Measurements from ENCODE around the gene BPIFA1. TPM values are rescaled to one million over a fixed set of nuclear protein-coding genes. Genes with fewer than 3 reads are reported as not detected.
A peak's percentile ranks its signal among the peaks of the same experiment; 100 is the strongest.

BPIFA1 gene
- total RNA-seq, 1 donor from 2014 or later, result not detected

DNA sequence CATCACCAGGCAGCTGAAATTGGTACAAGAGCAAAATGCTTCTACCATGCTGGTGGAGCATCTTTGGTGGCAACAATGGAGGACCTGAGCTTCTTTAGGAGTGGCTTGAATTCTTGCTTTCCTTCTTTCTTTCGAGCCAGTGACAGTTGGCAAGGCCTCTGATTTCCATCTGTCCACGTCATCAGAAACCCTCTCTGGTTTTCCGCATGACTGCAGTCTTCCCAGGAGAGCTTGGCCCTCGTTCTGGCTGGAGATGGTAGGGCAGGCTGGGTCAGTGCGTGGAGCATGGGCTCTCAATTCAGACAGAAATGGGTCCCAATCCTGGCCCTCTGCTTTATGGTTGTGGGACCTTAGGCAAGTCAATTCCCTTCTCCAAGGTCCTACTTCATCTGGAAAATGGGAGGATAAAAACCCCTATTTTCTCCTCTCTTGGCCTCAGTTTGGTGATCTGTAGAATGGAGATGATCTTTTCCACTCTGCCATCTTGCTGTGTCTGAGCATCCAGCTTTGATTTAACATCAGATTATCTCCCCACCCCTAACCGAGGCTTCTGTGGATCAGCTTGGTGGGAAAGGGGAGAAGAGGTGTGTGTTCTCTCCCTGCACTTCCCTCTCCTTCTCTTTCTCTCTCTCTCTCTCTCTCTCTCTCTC lies 43.6 kb downstream of the BPIFA1 start:
- no peak for DNase-seq

DNA sequence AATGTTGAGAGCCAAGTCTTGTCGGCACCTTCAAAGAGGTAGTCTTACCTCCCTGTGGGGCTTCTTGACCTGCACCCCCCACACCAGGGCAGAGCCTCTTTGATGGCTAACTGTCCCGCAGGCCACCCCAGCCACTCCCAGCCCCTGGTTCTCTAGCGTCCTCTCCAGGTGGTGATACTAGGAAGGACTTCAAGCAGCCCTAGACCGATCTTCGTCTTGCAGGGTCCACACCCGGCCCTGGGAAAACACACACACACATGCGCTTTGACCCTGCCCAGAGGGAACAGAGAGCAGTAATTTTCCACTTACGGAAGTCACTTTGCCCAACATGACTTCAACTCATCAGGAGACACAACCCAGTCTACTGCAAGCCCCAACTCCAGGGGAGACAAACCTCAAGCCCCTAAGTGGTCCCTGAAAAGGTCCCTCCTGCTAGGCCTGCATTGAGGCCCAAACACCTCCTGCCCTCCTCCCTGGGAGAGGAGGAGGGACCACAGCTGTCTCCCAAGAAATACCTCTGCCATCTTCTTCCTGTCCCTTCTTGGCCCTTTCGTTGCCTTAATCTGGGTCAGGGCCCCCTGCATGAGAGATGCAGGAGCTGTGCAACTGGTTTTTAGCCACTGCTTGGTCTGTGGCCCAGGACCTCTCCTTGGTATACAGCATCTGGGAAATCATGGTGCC lies 44.3 kb downstream of the BPIFA1 start:
- DNase-seq, result no peak

DNA sequence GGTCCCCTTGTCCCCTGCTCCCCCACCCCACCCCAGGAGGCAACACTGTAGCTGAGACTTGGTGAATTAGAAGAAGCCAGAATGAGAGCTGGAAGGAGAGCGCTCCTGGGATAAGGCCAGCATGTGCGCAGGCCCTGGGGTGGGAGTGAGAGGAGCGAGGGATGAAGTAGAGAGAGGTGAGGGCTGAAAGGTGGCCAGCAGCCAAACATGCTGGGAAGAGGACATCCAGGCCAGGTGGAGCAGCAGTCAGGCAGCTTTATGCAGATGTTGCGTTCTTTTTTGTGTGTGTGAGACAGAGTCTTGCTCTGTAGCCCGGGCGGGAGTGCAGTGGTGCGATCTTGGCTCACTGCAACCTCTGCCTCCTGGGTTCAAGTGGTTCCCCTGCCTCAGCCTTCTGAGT lies 45.0 kb downstream of the BPIFA1 start:
- DNase-seq, result no peak

- DNase-seq, result no peak
These were observed 45.9 kb downstream of the BPIFA1 start for GRCh38 chr20:33281550-33282146.

DNA sequence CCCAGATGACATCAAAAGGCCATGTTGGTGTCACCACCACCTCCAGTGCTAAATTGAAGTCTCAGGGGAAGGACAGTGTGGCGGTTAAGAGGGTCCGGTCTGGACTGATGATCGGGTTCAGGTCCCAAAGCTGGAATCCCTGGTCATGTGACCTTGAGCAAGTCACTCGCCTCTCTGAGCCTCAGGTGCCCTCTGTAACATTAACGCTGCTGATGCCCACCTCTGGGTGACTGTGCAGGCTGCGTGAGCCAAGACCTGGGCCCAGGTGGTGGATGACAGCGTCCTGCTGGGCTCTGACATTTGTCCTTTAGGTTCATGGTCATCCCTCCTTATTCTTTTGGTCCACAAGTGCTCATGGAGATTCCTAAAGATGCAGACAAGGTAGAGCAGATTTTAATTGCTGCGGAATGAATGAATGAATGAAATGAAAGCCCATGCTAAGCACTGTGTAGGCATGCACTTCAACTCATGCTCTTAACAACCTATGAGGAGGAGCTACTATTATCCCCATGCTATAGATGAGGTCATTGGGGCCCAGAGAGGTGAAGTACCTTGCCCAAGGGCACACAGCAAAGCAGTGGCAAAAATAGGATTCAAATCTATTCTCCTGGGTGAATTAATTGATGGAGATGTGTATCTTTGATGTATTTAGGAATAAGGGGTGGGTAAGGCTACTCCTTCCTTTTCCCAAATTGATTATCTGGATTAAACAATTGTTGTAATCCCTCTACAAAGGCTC lies 46.6 kb downstream of the BPIFA1 start:
- DNase-seq, result no peak

- DNase-seq, result no peak
These were observed 47.3 kb downstream of the BPIFA1 start, which contains the start of gene BPIFB1 for GRCh38 chr20:33282991-33283555. Gene BPIFB1, plus strand, starts transcription at chr20:33283214. Its CDS starts 2,860 bp downstream, at chr20:33286074.

DNA sequence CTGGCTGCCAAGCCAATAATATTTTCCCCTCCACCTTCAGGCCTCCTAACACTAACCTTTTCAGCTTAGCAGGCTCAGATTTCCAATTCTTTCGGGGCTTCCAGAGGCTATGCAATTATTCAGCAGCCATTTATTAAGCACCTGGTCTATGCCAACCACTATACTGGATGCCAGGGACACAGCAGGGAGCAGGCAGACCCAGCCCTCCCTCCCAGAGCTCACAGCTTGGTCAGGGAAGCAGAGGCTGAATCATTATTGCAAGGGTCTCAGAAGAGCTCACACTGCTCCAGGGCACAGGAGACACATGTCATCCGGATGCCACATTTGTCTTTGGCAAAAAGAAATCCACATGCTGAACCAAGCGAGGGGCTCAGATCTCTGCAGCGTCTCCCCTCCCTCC lies 48.5 kb downstream of the BPIFA1 start:
- no peak for DNase-seq

DNA sequence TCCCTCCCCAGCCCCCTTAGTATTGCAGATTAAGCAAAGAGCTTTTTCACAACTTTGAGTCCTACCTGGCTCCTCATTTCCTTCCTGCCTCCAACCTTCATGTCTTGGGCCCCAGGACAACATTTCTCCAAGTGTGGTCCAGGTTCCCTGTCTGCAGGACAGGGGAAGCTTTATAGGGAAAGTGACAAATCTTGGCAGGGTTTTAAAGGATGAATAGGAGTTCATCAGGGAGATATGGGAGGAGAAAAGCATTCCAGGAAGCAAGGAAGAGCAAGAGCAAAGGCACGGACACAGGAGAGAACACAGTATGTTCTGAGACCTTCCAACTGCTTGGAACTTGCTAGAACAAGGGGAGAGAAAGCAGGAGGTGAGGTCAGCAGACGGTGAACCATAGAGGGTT lies 49.1 kb downstream of the BPIFA1 start:
- DNase-seq, result no peak

GRCh38 chr20:33285861-33286495 lies 50.2 kb downstream of the BPIFA1 start:
- DNase-seq, result no peak

DNA sequence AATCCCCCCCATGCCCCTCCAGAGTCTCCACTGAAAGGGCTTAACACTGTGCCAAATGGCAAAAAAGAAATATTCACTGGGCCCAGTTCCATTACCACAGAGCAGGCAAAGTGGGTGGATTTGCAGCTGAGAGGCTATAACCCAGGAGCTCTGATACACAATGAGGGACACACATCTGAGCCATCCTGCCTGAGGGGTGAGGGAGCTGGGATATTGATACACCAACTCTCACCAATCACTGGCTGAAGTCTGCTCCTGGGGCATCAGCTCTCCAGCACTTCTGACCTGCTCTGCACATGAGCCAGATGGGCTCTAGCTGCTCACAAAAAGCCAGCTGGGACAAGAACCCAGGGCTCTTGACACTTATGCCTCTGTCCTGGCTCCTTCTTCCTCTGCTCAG lies 52.1 kb downstream of the BPIFA1 start:
- DNase-seq, result no peak

DNA sequence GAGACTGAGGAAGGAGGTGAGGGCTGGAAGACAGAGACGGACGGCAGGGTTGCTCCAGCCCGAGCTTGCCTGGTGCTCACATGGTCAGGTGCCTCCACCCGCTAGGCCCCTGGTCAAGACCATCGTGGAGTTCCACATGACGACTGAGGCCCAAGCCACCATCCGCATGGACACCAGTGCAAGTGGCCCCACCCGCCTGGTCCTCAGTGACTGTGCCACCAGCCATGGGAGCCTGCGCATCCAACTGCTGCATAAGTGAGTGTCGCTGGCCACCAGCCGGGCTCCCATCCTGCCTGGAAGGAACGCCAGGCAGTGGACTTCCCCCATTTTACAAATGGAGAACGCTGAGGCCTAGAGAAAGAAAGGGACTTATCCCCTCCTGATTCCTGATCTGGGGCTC lies 55.1 kb downstream of the BPIFA1 start:
- DNase-seq, result no peak

- no peak for DNase-seq
These were observed 55.6 kb downstream of the BPIFA1 start for GRCh38 chr20:33291416-33291815.

DNA sequence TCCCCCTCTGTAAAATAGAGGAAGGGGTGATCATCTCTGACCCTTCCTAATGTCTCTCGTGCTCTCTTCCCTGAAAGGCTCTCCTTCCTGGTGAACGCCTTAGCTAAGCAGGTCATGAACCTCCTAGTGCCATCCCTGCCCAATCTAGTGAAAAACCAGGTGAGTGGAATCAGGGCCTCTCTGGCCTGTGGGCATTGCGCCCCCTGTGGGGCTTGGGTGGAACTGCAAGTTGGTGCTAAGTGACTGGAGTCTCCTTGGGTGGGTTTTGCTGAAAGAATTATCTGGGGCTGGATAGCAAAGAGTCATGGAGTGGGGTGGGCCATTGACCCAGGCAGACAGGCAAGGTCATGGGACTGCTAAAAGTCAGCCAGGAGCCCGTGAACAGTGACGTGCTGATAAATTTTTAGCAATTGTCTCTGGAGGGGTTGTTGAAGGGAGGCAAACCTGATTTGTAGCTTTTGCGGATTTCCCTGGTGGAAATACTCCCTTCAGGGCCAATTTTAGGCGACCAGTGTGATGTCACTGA lies 56.1 kb downstream of the BPIFA1 start:
- peak; percentile 59 for DNase-seq

Other genes starting within 250 kb of the BPIFA1 start
- gene SUN5, start 231.6 kb upstream of the BPIFA1 start, total RNA-seq, result not detected in 2 replicates
- not detected in 2 replicates for gene BPIFB2, start 228.3 kb upstream of the BPIFA1 start, total RNA-seq
- gene BPIFB6, start 204.3 kb upstream of the BPIFA1 start, total RNA-seq, result not detected in 2 replicates
- not detected in 2 replicates for gene BPIFB3, start 182.1 kb upstream of the BPIFA1 start, total RNA-seq
- gene BPIFB4, start 156.4 kb upstream of the BPIFA1 start, total RNA-seq, result not detected in 2 replicates
- gene BPIFA2, start 67.8 kb upstream of the BPIFA1 start, total RNA-seq, result not detected in 2 replicates
- not detected in 2 replicates for gene BPIFA3, start 18.6 kb upstream of the BPIFA1 start, total RNA-seq
- gene BPIFB1, start 47.2 kb downstream of the BPIFA1 start, total RNA-seq, result not detected in 2 replicates
- gene CDK5RAP1, start 165.5 kb downstream of the BPIFA1 start, total RNA-seq, result 21.1 and 25.9 TPM in 2 replicates
- 7.2 and 8.8 TPM in 2 replicates for gene SNTA1, start 207.8 kb downstream of the BPIFA1 start, total RNA-seq